Spleen (tissue), 11 donors: ENCODE measurements around the gene OXCT2. TPM values are rescaled to one million over a fixed set of nuclear protein-coding genes. Genes with fewer than 3 reads are reported as not detected.
"Not testable (repeated sequence)": the region's sequence is repeated elsewhere in the genome, so short reads cannot be mapped to it uniquely, and the experiment has no call there.

Experiments used
- DNase-seq: peaks from one replicate; pipeline ENCODE4 v3.0.0-alpha.2; 2020
- H3K27ac ChIP-seq, 8 donors: fragments of 200-600 bp; sonication (generic) in 7 of 8; 1 replicate in 4 of 8; 2 replicates in 4 of 8; pipeline versions ENCODE4 v1.5.0 to v1.8.0; 2016 to 2021; ENCODE audit warnings: inconsistent platforms in 4 of 8, mild to moderate bottlenecking in 4 of 8, moderate library complexity in 1 of 8
- H3K27me3 ChIP-seq, 7 donors: fragments of 200-600 bp; sonication (generic) in 6 of 7; replicated peaks in 1 of 7; 1 replicate in 4 of 7; 2 replicates in 3 of 7; pipeline versions ENCODE4 v1.5.0 to v1.8.0; 2016 to 2021; ENCODE audit warnings: inconsistent platforms in 3 of 7, mild to moderate bottlenecking in 1 of 7
- H3K36me3 ChIP-seq, 6 donors: fragments of 200-600 bp; sonication (generic) in 5 of 6; 1 replicate in 4 of 6; 2 replicates in 2 of 6; pipeline versions ENCODE4 v1.5.0 to v1.8.0; 2016 to 2021; ENCODE audit warnings: inconsistent platforms in 2 of 6
- H3K4me1 ChIP-seq, 6 donors: fragments of 200-600 bp; sonication (generic) in 5 of 6; 1 replicate in 3 of 6; 2 replicates in 3 of 6; pipeline versions ENCODE4 v1.5.0 to v1.8.0; 2016 to 2021; ENCODE audit warnings: inconsistent platforms in 3 of 6
- H3K4me3 ChIP-seq, 8 donors: fragments of 200-600 bp; sonication (generic) in 7 of 8; 1 replicate in 4 of 8; 2 replicates in 4 of 8; pipeline versions ENCODE4 v1.5.0 to v1.8.0; 2016 to 2021; ENCODE audit warnings: inconsistent platforms in 4 of 8, mild to moderate bottlenecking in 4 of 8, moderate library complexity in 2 of 8
- H3K9me3 ChIP-seq, 8 donors: fragments of 200-600 bp; sonication (generic) in 7 of 8; 1 replicate in 4 of 8; 2 replicates in 4 of 8; pipeline versions ENCODE4 v1.5.0 to v1.8.0; 2016 to 2021; ENCODE audit warnings: inconsistent platforms in 4 of 8
- POLR2A ChIP-seq, 3 donors: fragments of 450-650 bp; IDR thresholded peaks; one replicate each; pipeline ENCODE4 v1.5.1; 2017; ENCODE audit warnings: antibody characterized with exemption in 3 of 3, mild to moderate bottlenecking in 1 of 3
- POLR2AphosphoS5 ChIP-seq, 3 donors: sonication (generic); formaldehyde crosslinking; IDR thresholded peaks; one replicate each; pipeline ENCODE4 v1.5.1; 2017; ENCODE audit warnings: antibody characterized with exemption in 3 of 3
- WGBS, 5 donors: extraction: QIAGEN DNeasy Blood & Tissue Kit in 3 of 5; methylation state at CpG; one replicate each; pipeline versions ENCODE4 v1.1.5 to v1.1.7; 2013 to 2018; 5-methylcytosine and 5-hydroxymethylcytosine counted together
- intact Hi-C: fragments of 100-400 bp; cut with DNase I; formaldehyde crosslinking; loops from one replicate; pipeline ENCODE4 v1.15.0; 2023; ENCODE audit warnings: low total_unique reads
- polyA plus RNA-seq, 3 donors: library from polyadenylated mRNA; stranded (reverse); fragments of 200-250 nt; gene quantifications; one replicate each; pipeline ENCODE4 v1.2.1, GENCODE V29; 2013
- total RNA-seq, 7 donors: library from RNA; depleted of rRNA in 3 of 7; stranded (reverse); fragments of >200 nt in 3 of 7; fragmentation: NEBNext Ultra II Directional in 4 of 7; extraction: Animal tissue kit (Norgen Biotek cat#: 25700) in 4 of 7; gene quantifications; one replicate each; pipeline versions ENCODE4 v1.1.0 to v1.2.1, GENCODE V29; 2016 to 2021
- TF ChIP-seq, protein P1 (sequence below), 11 experiments: fragments of 200-600 bp in 7 of 11; fragments of 450-650 bp in 4 of 11; sonication (generic) in 4 of 11; IDR thresholded peaks in 8 of 11; conservative IDR thresholded peaks in 3 of 11; 1 replicate in 7 of 11; 2 replicates in 4 of 11; pipeline versions ENCODE4 v1.4.0 to v1.8.0; 2016 to 2021; ENCODE audit warnings: antibody characterized with exemption in 11 of 11, inconsistent platforms in 4 of 11, mild to moderate bottlenecking in 1 of 11
- donor health status: healthy with polysubstance abuse.
- donor health status: DM: no; HTN: no; CAD: no; lungs with moderate emphysema.
- donor health status: DM: no; HTN: no; CAD: no.
- donor health status: Bipolar disorder and iron deficiency.
- donor health status: healthy.
- donor health status: DM: no; HTN: no; CAD: no.
- donor health status: DM: yes; HTN: yes; CAD: no.

OXCT2 gene
- total and polyA plus RNA-seq, 10 donors = 0.35 to 3.8 (median 1.2) TPM

- intact Hi-C loops = no loop called here
- no peaks in the 10 kb centered on the region for H3K4me1 ChIP-seq
- DNase-seq = no peak
- H3K27ac ChIP-seq = no peak overlapping the region
- TF ChIP-seq, protein P1, sequence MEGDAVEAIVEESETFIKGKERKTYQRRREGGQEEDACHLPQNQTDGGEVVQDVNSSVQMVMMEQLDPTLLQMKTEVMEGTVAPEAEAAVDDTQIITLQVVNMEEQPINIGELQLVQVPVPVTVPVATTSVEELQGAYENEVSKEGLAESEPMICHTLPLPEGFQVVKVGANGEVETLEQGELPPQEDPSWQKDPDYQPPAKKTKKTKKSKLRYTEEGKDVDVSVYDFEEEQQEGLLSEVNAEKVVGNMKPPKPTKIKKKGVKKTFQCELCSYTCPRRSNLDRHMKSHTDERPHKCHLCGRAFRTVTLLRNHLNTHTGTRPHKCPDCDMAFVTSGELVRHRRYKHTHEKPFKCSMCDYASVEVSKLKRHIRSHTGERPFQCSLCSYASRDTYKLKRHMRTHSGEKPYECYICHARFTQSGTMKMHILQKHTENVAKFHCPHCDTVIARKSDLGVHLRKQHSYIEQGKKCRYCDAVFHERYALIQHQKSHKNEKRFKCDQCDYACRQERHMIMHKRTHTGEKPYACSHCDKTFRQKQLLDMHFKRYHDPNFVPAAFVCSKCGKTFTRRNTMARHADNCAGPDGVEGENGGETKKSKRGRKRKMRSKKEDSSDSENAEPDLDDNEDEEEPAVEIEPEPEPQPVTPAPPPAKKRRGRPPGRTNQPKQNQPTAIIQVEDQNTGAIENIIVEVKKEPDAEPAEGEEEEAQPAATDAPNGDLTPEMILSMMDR (IDR thresholded peaks at IDR 0.05 in 8 of 11, conservative IDR thresholded peaks at IDR 0.05 in 3 of 11) = no peak
- no peak for TF ChIP-seq POLR2A (IDR thresholded peaks at IDR 0.05)
- TF ChIP-seq POLR2AphosphoS5 (IDR thresholded peaks at IDR 0.05) = no peak
- H3K36me3 ChIP-seq = no peaks in the 10 kb centered on the region
- peaks cover 0 to 10% (median under 1%) of the 10 kb centered on the region in 7 donors for H3K27me3 ChIP-seq
- 82 to 89% (median 84%) methylated on average over 6 of the region's 6 CpGs for WGBS, 5 donors
- H3K9me3 ChIP-seq = no peaks in the 10 kb centered on the region
- no peak overlapping the region for H3K4me3 ChIP-seq
These were observed 11.0 kb upstream of the OXCT2 start for GRCh38 chr1:39782103-39782502.

- H3K36me3 ChIP-seq = no peaks in the 10 kb centered on the region
- no peaks in the 10 kb centered on the region for H3K4me1 ChIP-seq
- 81 to 92% (median 89%) methylated on average over 2 of the region's 2 CpGs for WGBS, 5 donors
- TF ChIP-seq POLR2AphosphoS5 (IDR thresholded peaks at IDR 0.05) (no peak), POLR2A (IDR thresholded peaks at IDR 0.05) (no peak)
- TF ChIP-seq, protein P1 (IDR thresholded peaks at IDR 0.05 in 8 of 11, conservative IDR thresholded peaks at IDR 0.05 in 3 of 11) = no peak
- no peak overlapping the region for H3K4me3 ChIP-seq
- H3K9me3 ChIP-seq = no peaks in the 10 kb centered on the region
- H3K27me3 ChIP-seq = peaks cover 0 to 4% (median 0%) of the 10 kb centered on the region in 7 donors
- H3K27ac ChIP-seq = no peak overlapping the region
- intact Hi-C loops = no loop called here
- no peak for DNase-seq
These were observed 10.2 kb upstream of the OXCT2 start for GRCh38 chr1:39781349-39781715.

DNA sequence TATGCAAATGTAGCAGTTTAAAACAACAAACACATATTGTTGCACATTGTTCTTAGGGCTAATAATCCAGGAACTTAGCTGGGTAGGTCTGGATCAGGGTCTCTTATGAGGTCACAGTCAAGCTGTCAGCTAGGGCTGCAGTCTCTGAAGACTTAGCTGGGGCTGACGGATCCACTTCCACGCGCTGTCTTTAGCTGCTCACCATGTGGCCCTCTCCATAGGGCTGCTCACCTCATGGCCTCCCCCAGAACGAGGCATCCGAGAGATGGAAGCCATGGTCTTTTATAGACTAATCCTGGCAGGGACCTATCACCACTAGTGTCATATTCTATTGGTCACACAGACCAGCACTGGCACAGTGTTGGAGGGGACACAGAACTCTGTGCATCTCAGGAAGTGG is 8.7 kb upstream of the OXCT2 start:
- intact Hi-C loops = no loop called here
- DNase-seq = no peak
- Histone ChIP-seq H3K27ac (no peak overlapping the region), H3K27me3 (no peaks in the 10 kb centered on the region), H3K36me3 (no peaks in the 10 kb centered on the region), H3K4me3 (no peak overlapping the region), H3K4me1 (peaks cover 0 to 4% (median 2%) of the 10 kb centered on the region in 6 donors), H3K9me3 (no peaks in the 10 kb centered on the region)
- 86 to 94% (median 89%) methylated on average over 5 of the region's 5 CpGs for WGBS, 5 donors
- TF ChIP-seq POLR2A (IDR thresholded peaks at IDR 0.05) (no peak), POLR2AphosphoS5 (IDR thresholded peaks at IDR 0.05) (no peak)
- TF ChIP-seq, protein P1 (IDR thresholded peaks at IDR 0.05 in 8 of 11, conservative IDR thresholded peaks at IDR 0.05 in 3 of 11) = no peak

- peaks cover 0 to 4% (median 2%) of the 10 kb centered on the region in 6 donors for H3K4me1 ChIP-seq
- H3K9me3 ChIP-seq = no peaks in the 10 kb centered on the region
- H3K27me3 ChIP-seq = no peaks in the 10 kb centered on the region
- H3K27ac ChIP-seq = no peak overlapping the region
- intact Hi-C loops = no loop called here
- WGBS, 5 donors = 66 to 80% (median 74%) methylated on average over 2 to 7 of the region's 7 CpGs
- H3K4me3 ChIP-seq = no peak overlapping the region
- TF ChIP-seq, protein P1 (IDR thresholded peaks at IDR 0.05 in 8 of 11, conservative IDR thresholded peaks at IDR 0.05 in 3 of 11) = no peak
- TF ChIP-seq POLR2AphosphoS5 (IDR thresholded peaks at IDR 0.05) (no peak), POLR2A (IDR thresholded peaks at IDR 0.05) (no peak)
- no peaks in the 10 kb centered on the region for H3K36me3 ChIP-seq
- no peak for DNase-seq
These were observed 8.0 kb upstream of the OXCT2 start for GRCh38 chr1:39779137-39779536.

DNA sequence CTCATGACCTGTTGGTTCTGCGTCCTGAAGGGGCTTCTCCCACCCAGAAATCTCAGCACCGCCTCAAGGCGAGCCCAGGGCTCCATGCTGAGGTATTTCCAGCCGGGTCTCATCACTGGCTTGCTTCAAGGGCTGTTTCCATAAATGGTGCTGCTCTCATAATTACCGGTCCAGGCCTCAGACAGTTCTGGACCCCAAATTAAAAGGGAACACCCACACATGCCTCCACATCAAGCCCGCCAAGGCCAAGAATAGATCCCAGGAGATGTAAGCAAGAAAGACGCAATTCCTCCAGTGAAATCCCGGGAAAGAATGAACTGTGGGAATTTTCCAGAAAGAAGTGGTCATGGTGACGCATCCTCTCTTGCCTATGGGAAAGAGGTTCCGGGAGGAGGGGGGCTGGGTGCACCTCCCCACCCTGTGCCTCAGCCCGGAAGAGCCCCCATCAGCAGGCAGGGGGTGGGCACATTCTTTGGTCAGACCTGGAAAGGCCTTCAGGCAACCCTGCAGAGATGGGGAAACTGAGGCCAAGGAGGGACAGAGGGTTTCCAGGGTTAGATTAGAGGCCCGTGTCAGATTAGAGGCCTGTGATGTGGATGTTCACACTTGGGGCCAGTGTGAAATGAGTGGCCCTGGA is 7.4 kb upstream of the OXCT2 start:
- intact Hi-C loops, H3K4me1 ChIP-seq, H3K4me3 ChIP-seq, H3K36me3 ChIP-seq, H3K27me3 ChIP-seq, H3K27ac ChIP-seq, H3K9me3 ChIP-seq, DNase-seq: not testable (repeated sequence)
- 85 to 92% (median 87%) methylated on average over 8 to 12 of the region's 12 CpGs for WGBS, 5 donors

- H3K27me3 ChIP-seq, H3K4me1 ChIP-seq, H3K27ac ChIP-seq, intact Hi-C loops, DNase-seq, H3K9me3 ChIP-seq, H3K4me3 ChIP-seq, H3K36me3 ChIP-seq: not testable (repeated sequence)
- WGBS, 5 donors = 92 to 99% (median 96%) methylated on average over 4 to 17 of the region's 17 CpGs
These were observed 6.7 kb upstream of the OXCT2 start for GRCh38 chr1:39777896-39778295.
